CD14-positive monocyte (primary cell): ENCODE results near the gene SUSD6. TPM values are rescaled to one million over a fixed set of nuclear protein-coding genes. Genes with fewer than 3 reads are reported as not detected.
A peak's percentile ranks its signal among the peaks of the same experiment; 100 is the strongest.

Experiments
- DNase-seq, 3 donors: peaks; one replicate each; pipeline ENCODE4 v3.0.0-alpha.2; 2011 to 2022
- H2AFZ ChIP-seq: 2 replicates; pipeline ENCODE4 v1.6.0; 2012; ENCODE audit warnings: mild to moderate bottlenecking, low read depth, low read length, inconsistent platforms; ENCODE audit not compliant: insufficient read depth, poor library complexity, severe bottlenecking
- H3K27ac ChIP-seq, 2 donors: 1 replicate in 1 of 2; 2 replicates in 1 of 2; pipeline ENCODE4 v1.5.1; 2012 to 2013; ENCODE audit warnings: low read length in 2 of 2, control low read depth in 1 of 2, inconsistent platforms in 1 of 2, low read depth in 1 of 2, mild to moderate bottlenecking in 1 of 2
- H3K27me3 ChIP-seq, 2 donors: one replicate each; pipeline versions ENCODE4 v1.6.0 to v1.6.1; 2011 to 2013; ENCODE audit warnings: low read length in 2 of 2; ENCODE audit not compliant: control insufficient read depth in 2 of 2, insufficient read depth in 2 of 2
- H3K36me3 ChIP-seq, 2 donors: replicated peaks in 1 of 2; 1 replicate in 1 of 2; 2 replicates in 1 of 2; pipeline versions ENCODE4 v1.5.1 to v1.6.1; 2012 to 2013; ENCODE audit warnings: low read length in 2 of 2, control low read depth in 1 of 2, inconsistent platforms in 1 of 2, mild to moderate bottlenecking in 1 of 2; ENCODE audit not compliant: insufficient read depth in 2 of 2, control insufficient read depth in 1 of 2
- H3K4me1 ChIP-seq, 2 donors: 1 replicate in 1 of 2; 2 replicates in 1 of 2; pipeline versions ENCODE4 v1.5.1 to v1.6.1; 2012 to 2013; ENCODE audit warnings: low read length in 2 of 2, control low read depth in 1 of 2, inconsistent platforms in 1 of 2, mild to moderate bottlenecking in 1 of 2, moderate library complexity in 1 of 2; ENCODE audit not compliant: insufficient read depth in 2 of 2, control insufficient read depth in 1 of 2
- H3K4me2 ChIP-seq: replicated peaks from 2 replicates; pipeline ENCODE3; 2012; ENCODE audit warnings: low read length, moderate library complexity, mild to moderate bottlenecking; ENCODE audit not compliant: poor library complexity, severe bottlenecking; ENCODE audit errors: extremely low read depth
- H3K4me3 ChIP-seq, 3 experiments: fragments of 200-600 bp in 1 of 3; sonication (generic) in 1 of 3; replicated peaks in 1 of 3; 1 replicate in 2 of 3; 2 replicates in 1 of 3; pipeline ENCODE4 v1.5.1; 2011 to 2013; ENCODE audit warnings: low read length in 3 of 3, mild to moderate bottlenecking in 3 of 3, control low read depth in 2 of 3, low read depth in 2 of 3, inconsistent platforms in 1 of 3, moderate library complexity in 1 of 3
- H3K79me2 ChIP-seq: 2 replicates; pipeline ENCODE4 v1.6.0; 2012; ENCODE audit warnings: mild to moderate bottlenecking, control low read depth, inconsistent platforms, low read length, moderate library complexity; ENCODE audit not compliant: insufficient read depth
- H3K9ac ChIP-seq: 2 replicates; pipeline ENCODE4 v1.6.0; 2017; ENCODE audit warnings: low read length, mild to moderate bottlenecking; ENCODE audit not compliant: insufficient read depth, poor library complexity, severe bottlenecking
- H3K9me3 ChIP-seq, 2 donors: replicated peaks in 1 of 2; 1 replicate in 1 of 2; 2 replicates in 1 of 2; pipeline versions ENCODE4 v1.5.1 to v1.6.1; 2012 to 2013; ENCODE audit warnings: low read length in 2 of 2, control low read depth in 1 of 2; ENCODE audit not compliant: control insufficient read depth in 1 of 2, insufficient read depth in 1 of 2
- H4K20me1 ChIP-seq: 2 replicates; pipeline ENCODE4 v1.6.0; 2012; ENCODE audit warnings: mild to moderate bottlenecking, low read length, control low read depth, moderate library complexity; ENCODE audit not compliant: insufficient read depth
- H3K27ac Mint-ChIP-seq, 7 donors: one replicate each; pipeline ENCODE4 v1.8.0; 2020; ENCODE audit warnings: mild to moderate bottlenecking in 7 of 7, mixed read lengths in 7 of 7, moderate library complexity in 6 of 7, inconsistent platforms in 2 of 7
- H3K27me3 Mint-ChIP-seq, 3 donors: one replicate each; pipeline ENCODE4 v1.8.0; 2021 to 2022; ENCODE audit warnings: low read depth in 3 of 3, mild to moderate bottlenecking in 3 of 3, mixed read lengths in 3 of 3, moderate library complexity in 3 of 3, inconsistent platforms in 1 of 3
- H3K36me3 Mint-ChIP-seq, 2 donors: one replicate each; pipeline ENCODE4 v1.8.0; 2020; ENCODE audit warnings: mixed read lengths in 2 of 2, inconsistent platforms in 1 of 2, mild to moderate bottlenecking in 1 of 2
- H3K4me1 Mint-ChIP-seq: one replicate; pipeline ENCODE4 v1.8.0; 2020; ENCODE audit warnings: mild to moderate bottlenecking, mixed read lengths
- H3K4me3 Mint-ChIP-seq, 2 donors: one replicate each; pipeline ENCODE4 v1.8.0; 2020; ENCODE audit warnings: mild to moderate bottlenecking in 2 of 2, mixed read lengths in 2 of 2, moderate library complexity in 1 of 2
- H3K9me3 Mint-ChIP-seq, 7 donors: one replicate each; pipeline ENCODE4 v1.8.0; 2020 to 2022; ENCODE audit warnings: mixed read lengths in 7 of 7, mild to moderate bottlenecking in 6 of 7, moderate library complexity in 6 of 7, inconsistent platforms in 2 of 7
- CTCF ChIP-seq: fragments of 200-600 bp; IDR thresholded peaks from one replicate; pipeline ENCODE4 v1.8.0; 2022; ENCODE audit warnings: antibody characterized with exemption, mild to moderate bottlenecking
- WGBS: methylation state at CpG from one replicate; pipeline ENCODE4 v1.1.5; 2013; ENCODE audit warnings: missing lambda C conversion rate; ENCODE audit not compliant: insufficient coverage; 5-methylcytosine and 5-hydroxymethylcytosine counted together
- intact Hi-C, 2 donors: fragments of 100-400 bp; cut with micrococcal nuclease; formaldehyde crosslinking; loops; one replicate each; pipeline versions ENCODE4 v1.15.0 to v1.15.1; 2023
- polyA plus RNA-seq, 3 donors: library from polyadenylated mRNA; depleted of rRNA in 1 of 3; unstranded in 2 of 3; stranded (reverse) in 1 of 3; fragments of 300-500 nt in 2 of 3; fragments of >200 nt in 1 of 3; fragmentation: Illumina TruSeq in 2 of 3; gene quantifications; 1 replicate in 2 of 3; 2 replicates in 1 of 3; pipeline ENCODE4 v1.2.3, GENCODE V29; 2012 to 2021

Gene SUSD6
- polyA plus RNA-seq, 3 donors, result 17.3 to 81.8 (median 30.1) TPM

DNA sequence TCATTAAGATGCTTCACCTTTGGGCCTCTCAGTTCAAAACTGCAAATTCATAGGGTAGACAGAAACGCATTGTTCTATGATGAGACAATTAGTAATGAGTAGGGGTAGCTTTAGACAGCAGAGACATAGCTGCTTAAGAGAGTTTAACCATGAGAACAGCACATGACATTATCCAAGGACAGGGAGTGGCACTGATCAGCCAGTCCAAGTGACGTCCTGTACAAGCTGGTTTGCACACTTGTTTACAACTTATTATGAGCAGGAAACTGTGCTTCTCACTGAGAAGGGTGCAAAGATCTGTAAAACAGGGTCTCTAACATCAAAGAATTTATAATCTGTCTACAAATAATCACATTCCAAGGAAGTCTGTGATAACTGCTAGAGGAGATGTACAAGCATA lies 144.4 kb downstream of the SUSD6 start:
- Mint-ChIP-seq H3K27ac (peak overlapping the region in 1 of 7 donors; percentile 11), H3K27me3 (peaks cover 0 to 4% (median 0%) of the 10 kb centered on the region in 3 donors), H3K9me3 (peaks cover 0 to 7% (median 2%) of the 10 kb centered on the region in 7 donors), H3K4me1 (peaks cover 25% of the 10 kb centered on the region), H3K4me3 (no peak overlapping the region), H3K36me3 (no peaks in the 10 kb centered on the region)
- no peaks in the 10 kb centered on the region for H3K27me3 ChIP-seq
- no peak overlapping the region for H3K9ac ChIP-seq
- H3K27ac ChIP-seq, result no peak overlapping the region
- no peak for TF ChIP-seq CTCF
- no peaks in the 10 kb centered on the region for H3K36me3 ChIP-seq
- 100% methylated on average over 1 of the region's 2 CpGs for WGBS
- no peak overlapping the region for H3K4me3 ChIP-seq
- peaks cover 9 to 12% of the 10 kb centered on the region in 2 donors for H3K4me1 ChIP-seq
- intact Hi-C loops, result no loop called here
- no peaks in the 10 kb centered on the region for H3K79me2 ChIP-seq
- no peaks in the 10 kb centered on the region for H3K9me3 ChIP-seq
- no peak overlapping the region for H3K4me2 ChIP-seq
- no peak for DNase-seq
- H2AFZ ChIP-seq, result no peak overlapping the region
- no peaks in the 10 kb centered on the region for H4K20me1 ChIP-seq

GRCh38 chr14:69756298-69756697 lies 144.9 kb downstream of the SUSD6 start:
- H3K9me3 ChIP-seq, result no peaks in the 10 kb centered on the region
- H3K79me2 ChIP-seq, result no peaks in the 10 kb centered on the region
- Mint-ChIP-seq H3K4me1 (peaks cover 29% of the 10 kb centered on the region), H3K27me3 (peaks cover 0 to 4% (median 0%) of the 10 kb centered on the region in 3 donors), H3K4me3 (no peak overlapping the region), H3K27ac (no peak overlapping the region), H3K9me3 (peaks cover 0 to 13% (median 2%) of the 10 kb centered on the region in 7 donors), H3K36me3 (no peaks in the 10 kb centered on the region)
- no peak for DNase-seq
- no peak overlapping the region for H3K4me2 ChIP-seq
- no peak for TF ChIP-seq CTCF
- no peak overlapping the region for H2AFZ ChIP-seq
- H3K36me3 ChIP-seq, result no peaks in the 10 kb centered on the region
- H3K4me3 ChIP-seq, result no peak overlapping the region
- no peak overlapping the region for H3K27ac ChIP-seq
- H3K27me3 ChIP-seq, result no peaks in the 10 kb centered on the region
- H4K20me1 ChIP-seq, result no peaks in the 10 kb centered on the region
- H3K4me1 ChIP-seq, result peaks cover 11 to 15% of the 10 kb centered on the region in 2 donors
- intact Hi-C loops, result no loop called here
- no peak overlapping the region for H3K9ac ChIP-seq
- 73% methylated on average over 3 of the region's 3 CpGs for WGBS
